HG02870 (cell line): ENCODE results near the gene RHOBTB1.

ENCODE experiments used
- ATAC-seq: cut with Tn5 transposase; IDR thresholded peaks from one replicate; pipeline ENCODE4 v1.9.1; 2021; ENCODE audit warnings: mild to moderate bottlenecking, moderate library complexity; ENCODE audit not compliant: unreplicated experiment

Gene RHOBTB1

GRCh38 chr10:60825520-60825919, 118.5 kb downstream of the RHOBTB1 start:
- ATAC-seq, result no peak

DNA sequence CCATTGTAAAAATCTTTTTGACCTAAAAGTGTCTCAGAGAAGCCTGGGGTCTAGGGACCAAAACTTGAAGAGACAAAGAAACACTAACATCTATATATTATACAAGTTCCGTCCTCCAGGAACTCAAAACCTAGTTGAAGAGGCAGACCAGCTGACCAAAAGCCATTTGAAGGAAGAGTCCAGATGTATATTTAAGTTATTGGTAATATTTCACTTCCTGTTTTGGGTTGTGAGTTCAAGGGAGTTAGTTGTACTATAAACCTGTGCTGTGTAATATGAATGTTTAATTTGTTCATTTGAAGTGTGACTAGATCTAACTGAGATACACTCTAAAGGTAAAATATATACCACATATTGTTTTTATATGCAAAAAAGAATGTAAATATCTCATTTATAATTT, 120.7 kb downstream of the RHOBTB1 start:
- no peak for ATAC-seq

- ATAC-seq, result no peak
Observed at GRCh38 chr10:60822809-60823208, 121.2 kb downstream of the RHOBTB1 start.

DNA sequence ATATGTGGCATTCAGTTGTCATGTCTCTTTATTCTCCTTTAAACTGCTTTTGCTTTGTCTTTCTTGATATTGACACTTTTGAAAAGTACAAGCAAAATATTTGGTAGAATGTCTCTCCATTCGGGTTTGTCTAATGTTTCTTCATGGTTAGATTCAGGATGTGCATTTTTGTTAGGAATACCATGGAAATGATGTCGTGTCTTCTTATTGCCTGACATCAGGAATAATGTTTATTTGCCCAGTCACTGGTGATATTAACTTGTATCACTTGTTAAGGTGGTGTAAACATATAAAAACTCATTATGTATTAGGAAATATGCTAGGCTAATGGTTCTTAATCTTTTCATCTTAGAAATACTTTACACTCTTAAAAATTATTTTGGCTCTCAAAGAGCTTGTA, 122.3 kb downstream of the RHOBTB1 start:
- no peak for ATAC-seq

DNA sequence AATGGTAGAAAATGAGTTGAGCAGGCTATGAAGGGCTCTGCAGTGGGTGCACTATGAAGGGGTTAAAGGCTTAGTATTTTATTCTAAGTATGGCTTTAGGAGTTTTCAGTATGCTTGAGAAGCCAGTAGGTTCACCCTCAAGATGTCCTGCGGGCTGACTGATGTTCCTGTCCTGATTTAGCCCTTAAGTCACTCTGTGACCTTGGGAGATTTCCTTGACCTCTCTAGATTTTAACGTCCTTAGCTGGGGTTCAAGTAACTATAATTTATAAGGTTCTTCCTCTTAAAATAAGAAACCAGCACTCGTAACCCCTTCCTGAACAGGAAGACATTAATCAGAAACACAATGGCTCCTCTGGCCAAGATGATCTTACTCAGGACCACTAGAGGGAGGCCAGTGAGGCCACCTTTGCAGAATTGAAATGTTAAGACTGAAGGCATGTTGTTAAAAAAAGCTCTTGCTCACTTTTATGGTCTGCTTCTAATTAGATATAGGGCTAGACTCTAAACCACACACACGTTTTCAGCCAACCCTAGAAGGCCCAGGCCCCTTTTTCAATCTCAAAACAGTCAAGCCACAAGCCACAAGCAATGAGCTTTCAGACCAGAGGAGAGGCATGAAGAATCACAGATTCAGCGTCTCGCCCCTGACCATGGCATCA, 123.8 kb downstream of the RHOBTB1 start:
- peak; percentile 71 for ATAC-seq
